ENCODE measurements around the gene SPRR4.
A peak's percentile ranks its signal among the peaks of the same experiment; 100 is the strongest.

Gene SPRR4

DNA sequence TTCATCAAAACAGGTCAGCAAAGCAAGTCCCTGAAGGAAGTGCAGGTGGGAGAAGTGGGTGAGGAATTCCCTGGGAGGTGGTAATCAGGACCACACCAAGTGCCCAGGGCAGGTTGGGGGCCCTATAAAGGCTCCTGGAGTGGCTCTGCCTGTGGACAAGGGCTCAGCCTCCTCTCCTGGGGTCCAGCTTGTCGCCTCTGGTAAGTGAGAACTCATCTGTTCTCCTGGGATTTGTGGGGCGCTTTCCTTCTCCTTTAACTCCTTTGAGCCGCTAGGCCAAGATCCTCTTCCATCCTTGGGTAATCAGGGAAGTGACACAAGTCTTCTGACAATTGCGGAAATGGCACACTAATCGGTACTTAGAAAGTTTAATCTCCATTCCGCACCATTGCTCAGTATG is at the start of gene SPRR4:
Gene SPRR4, plus strand, starts transcription at position 154 of the 400 bp plus-strand sequence. CDS start 1,243 bp downstream, outside the sequence.
- in situ Hi-C loops (cut with MboI; ENCODE audit: low pct_unique_long_range_greater_than_20kb, low sequenced_read_pairs): no loop called here
- DNase-seq: no peak

DNA sequence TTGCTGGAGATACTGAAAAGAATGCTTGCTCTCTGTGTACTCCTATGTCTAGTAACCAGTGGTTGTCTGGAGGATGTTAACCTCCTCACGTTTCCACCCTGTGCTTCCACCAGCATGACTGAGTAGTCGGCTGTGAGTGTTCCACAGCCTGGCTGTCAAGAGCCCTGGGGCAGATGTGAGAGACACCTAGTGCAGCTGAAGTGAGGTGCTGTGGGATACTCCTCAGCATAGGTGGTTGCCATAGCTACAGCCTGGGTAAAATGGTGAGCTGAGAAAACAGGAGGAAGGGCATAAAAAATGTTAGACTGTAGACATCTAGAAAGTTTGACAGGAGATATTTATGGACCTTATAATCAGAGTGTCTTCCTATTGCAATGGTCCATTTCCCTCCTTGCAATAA is 46.3 kb upstream of the SPRR4 start:
- in situ Hi-C loops (cut with MboI; ENCODE audit: low pct_unique_long_range_greater_than_20kb, low sequenced_read_pairs): no loop called here

GRCh38 chr1:152926091-152926490 is 44.4 kb upstream of the SPRR4 start:
- in situ Hi-C loops (cut with MboI; ENCODE audit: low pct_unique_long_range_greater_than_20kb, low sequenced_read_pairs): no loop called here
- DNase-seq: peak; percentile 3

More for the DNA sequence above, 46.3 kb upstream of the SPRR4 start:
- no peak for DNase-seq

GRCh38 chr1:152928671-152929070 is 41.8 kb upstream of the SPRR4 start:
- in situ Hi-C loops (cut with MboI; ENCODE audit: low pct_unique_long_range_greater_than_20kb, low sequenced_read_pairs): no loop called here
- DNase-seq: no peak

GRCh38 chr1:152932170-152932811 is 38.2 kb upstream of the SPRR4 start:
- no peak for DNase-seq
- in situ Hi-C loops (cut with MboI; ENCODE audit: low pct_unique_long_range_greater_than_20kb, low sequenced_read_pairs): no loop called here

DNA sequence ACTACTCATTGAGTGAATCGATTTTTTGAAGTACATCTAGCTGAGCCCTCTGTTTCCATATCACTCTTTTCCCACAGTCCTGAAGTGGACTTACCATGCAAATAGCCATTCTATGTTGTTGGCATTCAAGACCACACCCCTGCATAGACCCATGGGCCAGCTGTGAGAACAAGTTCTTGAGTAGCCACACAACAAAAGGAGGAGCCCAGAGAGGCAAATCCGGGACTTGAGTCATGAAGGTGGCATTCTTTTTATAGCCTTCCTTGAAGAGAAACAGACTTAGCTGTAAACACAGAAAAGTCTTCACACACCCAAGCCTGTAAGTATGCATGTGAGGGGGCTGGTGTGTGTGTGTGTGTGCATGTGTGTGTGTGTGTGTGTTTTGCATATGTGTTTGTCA is 37.3 kb upstream of the SPRR4 start:
- in situ Hi-C loops (cut with MboI; ENCODE audit: low pct_unique_long_range_greater_than_20kb, low sequenced_read_pairs): no loop called here
- no peak for DNase-seq

DNA sequence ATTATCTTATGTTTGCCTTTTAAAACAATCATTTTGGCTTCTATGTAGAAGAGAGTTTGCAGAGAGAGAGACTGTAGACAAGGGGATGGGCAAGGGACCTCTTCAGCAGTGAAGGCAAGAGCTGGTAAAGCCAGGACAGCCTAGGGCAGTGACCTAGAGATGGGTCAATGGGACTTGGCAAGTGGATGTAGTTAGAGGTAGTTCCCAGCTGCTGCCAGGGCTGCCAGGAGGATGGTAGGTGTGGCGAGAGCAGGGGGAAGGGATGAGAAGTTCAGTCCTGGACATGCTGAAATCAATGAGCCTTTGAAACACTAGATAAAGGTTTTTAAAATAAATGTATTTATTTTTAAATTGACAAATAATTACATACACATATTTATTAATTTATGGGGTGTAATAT is 29.8 kb upstream of the SPRR4 start:
- no peak for DNase-seq
- in situ Hi-C loops (cut with MboI; ENCODE audit: low pct_unique_long_range_greater_than_20kb, low sequenced_read_pairs): no loop called here

GRCh38 chr1:152941037-152941711 is 29.3 kb upstream of the SPRR4 start:
- in situ Hi-C loops (cut with MboI; ENCODE audit: low pct_unique_long_range_greater_than_20kb, low sequenced_read_pairs): no loop called here

GRCh38 chr1:152942161-152942560 is 28.3 kb upstream of the SPRR4 start:
- DNase-seq: no peak
- in situ Hi-C loops (cut with MboI; ENCODE audit: low pct_unique_long_range_greater_than_20kb, low sequenced_read_pairs): no loop called here

More at GRCh38 chr1:152941037-152941711, 29.3 kb upstream of the SPRR4 start:
- no peak for DNase-seq

- DNase-seq: no peak
- in situ Hi-C loops (cut with MboI; ENCODE audit: low pct_unique_long_range_greater_than_20kb, low sequenced_read_pairs): no loop called here
Measured at GRCh38 chr1:152946248-152946647, 24.2 kb upstream of the SPRR4 start.

DNA sequence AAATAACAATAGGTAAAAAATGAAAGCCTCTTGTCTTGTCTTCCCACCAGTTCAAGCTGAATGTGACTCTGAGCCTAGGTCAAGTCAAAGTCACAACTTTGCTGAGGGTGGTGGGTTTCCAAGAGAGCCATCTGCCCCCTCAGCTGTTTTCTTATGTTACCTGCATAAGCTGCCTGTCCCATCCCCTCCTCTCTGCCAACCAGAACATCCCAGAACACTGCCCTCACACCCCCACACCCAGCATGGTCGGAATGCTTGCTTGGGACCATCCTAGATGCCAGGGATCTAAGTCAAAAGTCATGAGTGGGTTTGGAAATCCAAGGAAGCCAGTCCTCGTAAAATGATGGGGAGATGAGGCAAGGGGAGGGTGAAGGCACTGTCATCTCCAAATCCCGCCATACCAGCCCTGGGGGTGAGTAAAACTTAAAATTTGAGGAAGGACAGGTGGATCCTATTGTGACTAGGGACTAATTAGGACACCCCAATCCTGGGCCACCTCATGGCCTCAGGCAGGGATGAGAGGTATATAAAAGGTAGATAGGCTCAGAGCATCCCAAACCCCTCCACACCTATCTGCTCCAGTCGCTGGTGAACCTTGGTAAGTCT is 23.7 kb upstream of the SPRR4 start, which contains the start of gene SPRR5:
Gene SPRR5, plus strand, starts transcription at position 556 of the 606 bp plus-strand sequence. CDS start 1,349 bp downstream, outside the sequence.
- in situ Hi-C loops (cut with MboI; ENCODE audit: low pct_unique_long_range_greater_than_20kb, low sequenced_read_pairs): no loop called here
- DNase-seq: no peak

DNA sequence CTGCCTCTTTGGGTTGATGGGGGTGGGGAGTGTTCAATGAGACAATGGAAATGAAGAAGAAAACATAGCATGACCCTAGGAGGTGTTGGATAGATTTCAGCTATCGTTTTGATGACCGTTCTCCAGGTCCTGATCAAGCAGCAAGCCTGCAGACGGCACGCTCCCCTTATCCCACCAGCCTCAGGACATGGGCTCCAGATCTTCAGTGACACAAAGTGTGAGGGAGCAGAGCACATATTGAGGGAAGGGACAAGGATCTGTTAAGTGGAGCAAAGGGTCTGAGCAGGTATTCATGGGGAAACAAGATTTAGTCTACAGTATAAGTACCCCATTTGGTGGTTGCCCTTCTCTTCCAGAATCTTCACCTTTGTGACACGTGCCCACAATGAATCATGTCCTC is 18.7 kb upstream of the SPRR4 start:
- DNase-seq: no peak
- in situ Hi-C loops (cut with MboI; ENCODE audit: low pct_unique_long_range_greater_than_20kb, low sequenced_read_pairs): no loop called here

DNA sequence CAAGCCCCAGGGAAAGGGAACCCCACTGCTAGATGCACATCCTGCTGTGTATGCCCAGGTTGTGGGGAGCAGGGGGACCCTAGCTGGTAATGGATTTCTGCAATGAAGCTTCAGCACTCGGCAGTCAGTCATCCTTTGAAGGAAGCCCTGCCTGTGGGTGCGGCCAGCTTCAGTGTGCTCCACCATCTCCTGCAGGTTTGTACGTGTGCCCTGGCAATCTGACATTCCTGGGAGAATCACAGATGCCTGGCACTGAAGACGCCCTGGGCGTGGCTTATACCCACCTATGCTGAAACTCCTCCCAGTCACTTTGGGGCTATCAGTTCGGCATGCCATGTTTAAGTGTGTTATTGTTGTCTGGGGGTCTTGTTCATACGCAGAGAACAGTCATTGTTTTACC is 16.7 kb upstream of the SPRR4 start:
- in situ Hi-C loops (cut with MboI; ENCODE audit: low pct_unique_long_range_greater_than_20kb, low sequenced_read_pairs): no loop called here
- DNase-seq: no peak

DNA sequence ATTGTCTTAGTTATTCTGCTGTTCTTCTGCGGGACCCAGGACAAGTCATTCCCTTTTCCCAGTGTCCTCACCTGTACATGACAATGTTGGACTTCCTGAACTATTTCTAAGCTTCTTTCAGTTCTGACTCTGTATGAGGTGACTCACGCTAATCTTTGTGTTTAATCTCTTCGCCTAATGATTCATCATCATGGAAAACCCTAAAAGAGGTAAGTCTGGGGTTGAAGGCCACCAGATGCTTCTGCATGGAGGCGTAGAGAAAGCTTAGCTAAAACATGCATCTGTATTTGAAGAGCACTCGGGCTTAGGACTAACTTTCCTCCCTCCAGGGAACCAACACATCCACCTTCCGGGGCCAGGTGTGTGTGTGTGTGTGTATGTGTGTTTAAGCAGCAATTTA is 16.0 kb upstream of the SPRR4 start:
- in situ Hi-C loops (cut with MboI; ENCODE audit: low pct_unique_long_range_greater_than_20kb, low sequenced_read_pairs): no loop called here
- DNase-seq: no peak

- in situ Hi-C loops (cut with MboI; ENCODE audit: low pct_unique_long_range_greater_than_20kb, low sequenced_read_pairs): no loop called here
- DNase-seq: no peak
Measured at GRCh38 chr1:152957561-152957960, 12.9 kb upstream of the SPRR4 start.

GRCh38 chr1:152959273-152959672 is 11.2 kb upstream of the SPRR4 start:
- in situ Hi-C loops (cut with MboI; ENCODE audit: low pct_unique_long_range_greater_than_20kb, low sequenced_read_pairs): no loop called here
- no peak for DNase-seq

- in situ Hi-C loops (cut with MboI; ENCODE audit: low pct_unique_long_range_greater_than_20kb, low sequenced_read_pairs): no loop called here
- no peak for DNase-seq
Measured at GRCh38 chr1:152959801-152960451, 10.5 kb upstream of the SPRR4 start.

GRCh38 chr1:152960452-152961044 is 9.9 kb upstream of the SPRR4 start:
- DNase-seq: no peak
- in situ Hi-C loops (cut with MboI; ENCODE audit: low pct_unique_long_range_greater_than_20kb, low sequenced_read_pairs): no loop called here

DNA sequence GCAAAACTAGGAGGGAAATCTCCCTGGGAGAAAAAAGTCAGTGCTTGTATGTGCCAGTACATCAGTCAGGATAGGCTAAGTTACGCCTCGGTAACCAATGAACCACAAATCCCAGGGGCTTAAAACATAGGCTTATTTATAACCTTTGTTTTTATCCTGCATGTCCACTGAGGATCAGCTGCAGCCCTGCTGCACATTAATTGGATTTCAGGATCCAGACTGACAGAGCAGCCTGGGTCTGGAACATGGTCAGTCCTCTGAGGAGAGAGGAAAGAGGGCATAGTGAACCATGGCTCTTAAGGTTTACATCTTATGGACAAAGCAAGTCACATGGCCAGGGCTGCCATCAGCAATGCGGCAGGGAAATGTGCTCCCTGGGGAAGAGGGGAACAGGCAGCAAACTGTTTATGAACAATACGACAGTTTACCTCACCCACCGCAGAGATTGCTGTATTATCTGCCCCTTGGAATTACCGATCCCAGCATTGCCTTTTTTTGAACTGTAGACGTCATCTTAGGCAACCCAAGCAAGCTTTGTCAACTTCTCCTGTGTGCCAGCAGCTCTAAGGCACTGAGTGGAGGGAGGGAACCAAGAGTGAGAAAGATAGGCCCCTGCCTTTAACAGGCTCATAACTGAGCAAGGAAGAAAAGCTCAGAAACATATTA is 9.1 kb upstream of the SPRR4 start:
- in situ Hi-C loops (cut with MboI; ENCODE audit: low pct_unique_long_range_greater_than_20kb, low sequenced_read_pairs): no loop called here
- DNase-seq: no peak
